IPS-20b (cell line): ENCODE data around the gene COL4A1.

ENCODE experiments used
- H3K27ac ChIP-seq: one replicate; pipeline ENCODE4 v1.5.1; 2013; ENCODE audit warnings: low read length
- H3K27me3 ChIP-seq: 2 replicates; pipeline ENCODE4 v1.6.1; 2013; ENCODE audit warnings: mild to moderate bottlenecking, low read length, inconsistent platforms; ENCODE audit not compliant: insufficient read depth
- H3K36me3 ChIP-seq: 2 replicates; pipeline ENCODE4 v1.6.1; 2013; ENCODE audit warnings: low read depth, mild to moderate bottlenecking, inconsistent platforms, low read length, moderate library complexity; ENCODE audit not compliant: insufficient read depth
- H3K4me1 ChIP-seq: 2 replicates; pipeline ENCODE4 v1.6.1; 2013; ENCODE audit warnings: mild to moderate bottlenecking, control low read depth, inconsistent platforms, low read length, moderate library complexity; ENCODE audit not compliant: insufficient read depth
- H3K4me3 ChIP-seq: 2 replicates; pipeline ENCODE4 v1.5.1; 2013; ENCODE audit warnings: mild to moderate bottlenecking, low read length, inconsistent platforms
- H3K9ac ChIP-seq: 2 replicates; pipeline ENCODE4 v1.6.1; 2013; ENCODE audit warnings: low read depth, mild to moderate bottlenecking, inconsistent platforms, low read length, moderate library complexity
- H3K9me3 ChIP-seq: 2 replicates; pipeline ENCODE4 v1.6.1; 2013; ENCODE audit warnings: mild to moderate bottlenecking, low read depth, low read length, inconsistent platforms; ENCODE audit not compliant: insufficient read depth

The COL4A1 gene

GRCh38 chr13:110221406-110222117 lies 85.4 kb downstream of the COL4A1 start:
- H3K27ac ChIP-seq, result no peak overlapping the region

GRCh38 chr13:110220471-110220870 lies 86.5 kb downstream of the COL4A1 start:
- Histone ChIP-seq H3K4me3 (no peak overlapping the region), H3K27ac (no peak overlapping the region), H3K9me3 (no peaks in the 10 kb centered on the region), H3K27me3 (no peaks in the 10 kb centered on the region), H3K36me3 (no peaks in the 10 kb centered on the region), H3K9ac (no peak overlapping the region), H3K4me1 (peaks cover 4% of the 10 kb centered on the region; the same call in 1 of the 2 replicates)

More at GRCh38 chr13:110221406-110222117, 85.4 kb downstream of the COL4A1 start:
- H3K4me1 ChIP-seq, result no peaks in the 10 kb centered on the region
- H3K9me3 ChIP-seq, result no peaks in the 10 kb centered on the region
- H3K27me3 ChIP-seq, result no peaks in the 10 kb centered on the region
- H3K9ac ChIP-seq, result no peak overlapping the region
- H3K36me3 ChIP-seq, result no peaks in the 10 kb centered on the region
- no peak overlapping the region for H3K4me3 ChIP-seq

GRCh38 chr13:110218581-110219201 lies 88.3 kb downstream of the COL4A1 start:
- Histone ChIP-seq H3K27ac (no peak overlapping the region), H3K27me3 (no peaks in the 10 kb centered on the region)

GRCh38 chr13:110217811-110218210 lies 89.1 kb downstream of the COL4A1 start:
- H3K9me3 ChIP-seq, result no peaks in the 10 kb centered on the region
- no peak overlapping the region for H3K9ac ChIP-seq
- peaks cover under 1% of the 10 kb centered on the region; the same call in 1 of the 2 replicates for H3K36me3 ChIP-seq
- H3K4me3 ChIP-seq, result no peak overlapping the region
- no peak overlapping the region for H3K27ac ChIP-seq
- peaks cover 4% of the 10 kb centered on the region; the same call in 1 of the 2 replicates for H3K4me1 ChIP-seq
- H3K27me3 ChIP-seq, result no peaks in the 10 kb centered on the region

More at GRCh38 chr13:110218581-110219201, 88.3 kb downstream of the COL4A1 start:
- no peaks in the 10 kb centered on the region for H3K9me3 ChIP-seq
- no peaks in the 10 kb centered on the region for H3K36me3 ChIP-seq
- H3K9ac ChIP-seq, result no peak overlapping the region
- H3K4me3 ChIP-seq, result no peak overlapping the region
- peaks cover 4% of the 10 kb centered on the region; the same call in 1 of the 2 replicates for H3K4me1 ChIP-seq

- Histone ChIP-seq H3K9me3 (no peaks in the 10 kb centered on the region), H3K27ac (no peak overlapping the region), H3K4me1 (peaks cover 4% of the 10 kb centered on the region; the same call in 1 of the 2 replicates), H3K9ac (no peak overlapping the region), H3K27me3 (no peaks in the 10 kb centered on the region), H3K36me3 (peaks cover 7% of the 10 kb centered on the region; the same call in 1 of the 2 replicates), H3K4me3 (no peak overlapping the region)
These were observed 89.9 kb downstream of the COL4A1 start for GRCh38 chr13:110217085-110217484.

- H3K36me3 ChIP-seq, result peaks cover 10% of the 10 kb centered on the region; the same call in 1 of the 2 replicates
- no peak overlapping the region for H3K9ac ChIP-seq
- H3K9me3 ChIP-seq, result no peaks in the 10 kb centered on the region
- peaks cover 4% of the 10 kb centered on the region; the same call in 1 of the 2 replicates for H3K4me1 ChIP-seq
- no peak overlapping the region for H3K27ac ChIP-seq
- no peak overlapping the region for H3K4me3 ChIP-seq
- no peaks in the 10 kb centered on the region for H3K27me3 ChIP-seq
These were observed 90.4 kb downstream of the COL4A1 start for GRCh38 chr13:110216398-110217041.

- H3K9ac ChIP-seq, result no peak overlapping the region
- no peak overlapping the region for H3K27ac ChIP-seq
- H3K36me3 ChIP-seq, result peaks cover 14% of the 10 kb centered on the region; the same call in 1 of the 2 replicates
These were observed 91.0 kb downstream of the COL4A1 start for GRCh38 chr13:110216006-110216397.

GRCh38 chr13:110215606-110216005 lies 91.4 kb downstream of the COL4A1 start:
- Histone ChIP-seq H3K27me3 (no peaks in the 10 kb centered on the region), H3K27ac (no peak overlapping the region), H3K4me1 (peaks cover 4% of the 10 kb centered on the region; the same call in 1 of the 2 replicates), H3K4me3 (no peak overlapping the region), H3K36me3 (peaks cover 18% of the 10 kb centered on the region; the same call in 1 of the 2 replicates), H3K9me3 (no peaks in the 10 kb centered on the region), H3K9ac (no peak overlapping the region)

More at GRCh38 chr13:110216006-110216397, 91.0 kb downstream of the COL4A1 start:
- Histone ChIP-seq H3K9me3 (no peaks in the 10 kb centered on the region), H3K4me1 (peaks cover 4% of the 10 kb centered on the region; the same call in 1 of the 2 replicates), H3K27me3 (no peaks in the 10 kb centered on the region), H3K4me3 (no peak overlapping the region)

- H3K9me3 ChIP-seq, result no peaks in the 10 kb centered on the region
These were observed 92.3 kb downstream of the COL4A1 start for GRCh38 chr13:110214637-110215036.

GRCh38 chr13:110213461-110214074 lies 93.4 kb downstream of the COL4A1 start:
- Histone ChIP-seq H3K27ac (no peak overlapping the region), H3K4me1 (peaks cover 4% of the 10 kb centered on the region; the same call in 1 of the 2 replicates), H3K27me3 (no peaks in the 10 kb centered on the region), H3K9ac (no peak overlapping the region), H3K9me3 (no peaks in the 10 kb centered on the region), H3K4me3 (no peak overlapping the region), H3K36me3 (peaks cover 30% of the 10 kb centered on the region; the same call in 1 of the 2 replicates)

More at GRCh38 chr13:110214637-110215036, 92.3 kb downstream of the COL4A1 start:
- H3K27ac ChIP-seq, result no peak overlapping the region
- H3K27me3 ChIP-seq, result no peaks in the 10 kb centered on the region
- H3K36me3 ChIP-seq, result peaks cover 26% of the 10 kb centered on the region; the same call in 1 of the 2 replicates
- H3K4me3 ChIP-seq, result no peak overlapping the region
- peaks cover 4% of the 10 kb centered on the region; the same call in 1 of the 2 replicates for H3K4me1 ChIP-seq
- no peak overlapping the region for H3K9ac ChIP-seq

- H3K27ac ChIP-seq, result no peak overlapping the region
- H3K4me3 ChIP-seq, result no peak overlapping the region
- H3K27me3 ChIP-seq, result no peaks in the 10 kb centered on the region
- no peaks in the 10 kb centered on the region for H3K9me3 ChIP-seq
- peaks cover 33% of the 10 kb centered on the region; the same call in 1 of the 2 replicates for H3K36me3 ChIP-seq
- no peak overlapping the region for H3K9ac ChIP-seq
- H3K4me1 ChIP-seq, result peaks cover 4% of the 10 kb centered on the region; the same call in 1 of the 2 replicates
These were observed 94.4 kb downstream of the COL4A1 start for GRCh38 chr13:110212529-110212928.
